Neutrophil (primary cell): ENCODE data around the gene LDLRAD3.

ENCODE experiments used
- H3K27ac ChIP-seq: fragments of 200-600 bp; sonication (generic); 2 replicates; pipeline ENCODE4 v1.5.1; 2016; ENCODE audit warnings: mild to moderate bottlenecking, moderate library complexity
- H3K27me3 ChIP-seq: fragments of 200-600 bp; sonication (generic); 2 replicates; pipeline ENCODE4 v1.6.0; 2016; ENCODE audit warnings: mild to moderate bottlenecking
- H3K36me3 ChIP-seq: fragments of 200-600 bp; sonication (generic); 2 replicates; pipeline ENCODE4 v1.5.1; 2017
- H3K4me1 ChIP-seq, 2 experiments: fragments of 200-600 bp in 1 of 2; sonication (generic) in 1 of 2; 1 replicate in 1 of 2; 2 replicates in 1 of 2; pipeline versions ENCODE4 v1.5.1 to v1.6.1; 2013 to 2016; ENCODE audit warnings: low read depth in 1 of 2, low read length in 1 of 2, mild to moderate bottlenecking in 1 of 2, moderate library complexity in 1 of 2; ENCODE audit not compliant: control insufficient read depth in 1 of 2, insufficient read depth in 1 of 2
- H3K4me3 ChIP-seq, 2 experiments: fragments of 200-600 bp in 1 of 2; sonication (generic) in 1 of 2; 1 replicate in 1 of 2; 2 replicates in 1 of 2; pipeline ENCODE4 v1.5.1; 2013 to 2016; ENCODE audit warnings: low read depth in 1 of 2, low read length in 1 of 2, mild to moderate bottlenecking in 1 of 2, moderate library complexity in 1 of 2
- H3K9me3 ChIP-seq: fragments of 200-600 bp; sonication (generic); 2 replicates; pipeline ENCODE4 v1.5.1; 2016
- TF ChIP-seq, protein P1 (sequence below): fragments of 200-600 bp; sonication (generic); IDR thresholded peaks from 2 replicates; pipeline ENCODE4 v1.5.1; 2016; ENCODE audit warnings: antibody characterized with exemption

Gene LDLRAD3

DNA sequence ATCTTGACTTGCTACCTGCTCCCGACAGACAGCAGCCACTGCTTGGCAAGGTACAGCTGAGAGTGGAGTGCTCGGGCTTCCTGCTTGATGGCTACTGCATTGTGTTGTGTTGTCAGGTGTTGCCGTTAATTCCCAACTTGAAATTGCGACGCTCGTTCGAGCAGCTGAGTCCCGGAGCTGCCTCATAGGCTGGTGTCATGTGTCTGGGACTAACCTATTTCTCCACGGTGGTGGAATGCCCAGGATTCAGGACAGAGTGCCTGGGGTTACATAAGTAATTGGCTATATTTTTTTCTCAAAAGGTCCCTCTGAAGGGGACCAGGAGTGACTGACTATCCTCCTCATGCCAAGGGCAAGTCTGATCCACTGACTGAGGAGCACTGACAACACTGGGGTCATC, 326.8 kb downstream of the LDLRAD3 start:
- Histone ChIP-seq H3K27ac (no peak overlapping the region), H3K36me3 (peaks cover 53% of the 10 kb centered on the region), H3K27me3 (no peaks in the 10 kb centered on the region), H3K4me3 (no peak overlapping the region), H3K9me3 (no peaks in the 10 kb centered on the region), H3K4me1 (no peaks in the 10 kb centered on the region)
- TF ChIP-seq, protein P1, sequence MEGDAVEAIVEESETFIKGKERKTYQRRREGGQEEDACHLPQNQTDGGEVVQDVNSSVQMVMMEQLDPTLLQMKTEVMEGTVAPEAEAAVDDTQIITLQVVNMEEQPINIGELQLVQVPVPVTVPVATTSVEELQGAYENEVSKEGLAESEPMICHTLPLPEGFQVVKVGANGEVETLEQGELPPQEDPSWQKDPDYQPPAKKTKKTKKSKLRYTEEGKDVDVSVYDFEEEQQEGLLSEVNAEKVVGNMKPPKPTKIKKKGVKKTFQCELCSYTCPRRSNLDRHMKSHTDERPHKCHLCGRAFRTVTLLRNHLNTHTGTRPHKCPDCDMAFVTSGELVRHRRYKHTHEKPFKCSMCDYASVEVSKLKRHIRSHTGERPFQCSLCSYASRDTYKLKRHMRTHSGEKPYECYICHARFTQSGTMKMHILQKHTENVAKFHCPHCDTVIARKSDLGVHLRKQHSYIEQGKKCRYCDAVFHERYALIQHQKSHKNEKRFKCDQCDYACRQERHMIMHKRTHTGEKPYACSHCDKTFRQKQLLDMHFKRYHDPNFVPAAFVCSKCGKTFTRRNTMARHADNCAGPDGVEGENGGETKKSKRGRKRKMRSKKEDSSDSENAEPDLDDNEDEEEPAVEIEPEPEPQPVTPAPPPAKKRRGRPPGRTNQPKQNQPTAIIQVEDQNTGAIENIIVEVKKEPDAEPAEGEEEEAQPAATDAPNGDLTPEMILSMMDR: no peak

DNA sequence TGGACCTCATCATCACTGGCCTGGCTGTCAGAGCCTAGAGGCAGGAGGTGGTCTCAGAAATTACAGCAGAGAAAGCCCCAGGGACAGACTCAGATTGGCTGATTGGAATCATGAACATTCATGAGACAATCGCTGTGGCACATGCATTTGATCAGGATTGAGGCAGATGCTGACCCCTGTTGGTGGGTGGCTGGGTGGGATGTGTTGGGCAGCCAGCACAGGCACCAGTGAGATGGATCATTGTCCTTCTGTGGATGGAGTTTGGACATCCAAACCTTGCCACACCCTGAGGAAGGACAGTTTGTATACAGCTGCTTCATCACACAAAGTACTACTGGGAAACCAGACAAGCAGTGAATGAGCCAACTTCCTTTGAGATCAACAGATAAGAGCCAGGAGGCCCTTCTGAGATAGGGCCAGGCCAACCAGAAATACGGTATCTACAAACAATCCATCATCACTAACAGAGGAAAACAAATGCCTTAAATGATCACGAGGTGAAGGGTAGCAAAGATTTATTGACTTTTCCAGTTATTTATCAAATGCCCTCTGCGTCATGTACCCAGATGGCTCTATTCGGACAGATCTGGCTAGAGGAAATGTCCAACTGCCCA, 328.0 kb downstream of the LDLRAD3 start:
- Histone ChIP-seq H3K36me3 (peaks cover 65% of the 10 kb centered on the region), H3K27ac (no peak overlapping the region), H3K4me3 (no peak overlapping the region), H3K4me1 (no peaks in the 10 kb centered on the region), H3K9me3 (no peaks in the 10 kb centered on the region), H3K27me3 (no peaks in the 10 kb centered on the region)
- TF ChIP-seq, protein P1: no peak

GRCh38 chr11:36273110-36273509, 329.2 kb downstream of the LDLRAD3 start:
- H3K27me3 ChIP-seq: no peaks in the 10 kb centered on the region
- no peak overlapping the region for H3K4me3 ChIP-seq
- no peaks in the 10 kb centered on the region for H3K4me1 ChIP-seq
- H3K9me3 ChIP-seq: no peaks in the 10 kb centered on the region
- H3K36me3 ChIP-seq: peaks cover 76% of the 10 kb centered on the region
- TF ChIP-seq, protein P1: no peak
- H3K27ac ChIP-seq: no peak overlapping the region

- no peak overlapping the region for H3K27ac ChIP-seq
- peaks cover 87% of the 10 kb centered on the region for H3K36me3 ChIP-seq
- TF ChIP-seq, protein P1: no peak
- no peak overlapping the region for H3K4me3 ChIP-seq
- H3K9me3 ChIP-seq: no peaks in the 10 kb centered on the region
- H3K4me1 ChIP-seq: no peaks in the 10 kb centered on the region
- H3K27me3 ChIP-seq: no peaks in the 10 kb centered on the region
These were observed 330.6 kb downstream of the LDLRAD3 start for GRCh38 chr11:36274414-36274813.

- no peak overlapping the region for H3K27ac ChIP-seq
- TF ChIP-seq, protein P1: no peak
These were observed 334.8 kb downstream of the LDLRAD3 start for GRCh38 chr11:36278531-36279282.

More at GRCh38 chr11:36278531-36279282, 334.8 kb downstream of the LDLRAD3 start:
- H3K4me3 ChIP-seq: no peak overlapping the region
- H3K36me3 ChIP-seq: peaks cover 53% of the 10 kb centered on the region
- no peaks in the 10 kb centered on the region for H3K27me3 ChIP-seq
- peaks cover 2 to 3% of the 10 kb centered on the region in 2 experiments for H3K4me1 ChIP-seq
- H3K9me3 ChIP-seq: no peaks in the 10 kb centered on the region
